Mesodermal cell (in vitro differentiated cells): Measurements from ENCODE around the gene KREMEN1.

Experiments used
- H3K27ac ChIP-seq: 2 replicates; pipeline ENCODE4 v1.7.0; 2013; ENCODE audit warnings: mild to moderate bottlenecking, low read depth, low read length, moderate library complexity; ENCODE audit not compliant: severe bottlenecking
- H3K36me3 ChIP-seq: 2 replicates; pipeline ENCODE4 v1.7.1; 2013; ENCODE audit warnings: mild to moderate bottlenecking, low read length, moderate library complexity; ENCODE audit not compliant: control insufficient read depth, insufficient read depth
- H3K4me1 ChIP-seq: one replicate; pipeline ENCODE4 v1.7.1; 2013; ENCODE audit warnings: mild to moderate bottlenecking, low read length; ENCODE audit not compliant: insufficient read depth, control insufficient read depth, poor library complexity, severe bottlenecking
- H3K4me3 ChIP-seq: 2 replicates; pipeline ENCODE4 v1.7.0; 2013; ENCODE audit warnings: low read length, control low read depth, mild to moderate bottlenecking; ENCODE audit not compliant: insufficient read depth, poor library complexity, severe bottlenecking; ENCODE audit errors: extremely low read depth
- H3K9me3 ChIP-seq: 2 replicates; pipeline ENCODE4 v1.7.1; 2013; ENCODE audit warnings: mild to moderate bottlenecking, low read length, moderate library complexity; ENCODE audit not compliant: control insufficient read depth
- WGBS, 2 experiments: methylation state at CpG; one replicate each; pipeline ENCODE4 v1.1.5; 2013; ENCODE audit warnings: missing lambda C conversion rate in 2 of 2; ENCODE audit not compliant: insufficient coverage in 2 of 2; 5-methylcytosine and 5-hydroxymethylcytosine counted together

KREMEN1 gene

DNA sequence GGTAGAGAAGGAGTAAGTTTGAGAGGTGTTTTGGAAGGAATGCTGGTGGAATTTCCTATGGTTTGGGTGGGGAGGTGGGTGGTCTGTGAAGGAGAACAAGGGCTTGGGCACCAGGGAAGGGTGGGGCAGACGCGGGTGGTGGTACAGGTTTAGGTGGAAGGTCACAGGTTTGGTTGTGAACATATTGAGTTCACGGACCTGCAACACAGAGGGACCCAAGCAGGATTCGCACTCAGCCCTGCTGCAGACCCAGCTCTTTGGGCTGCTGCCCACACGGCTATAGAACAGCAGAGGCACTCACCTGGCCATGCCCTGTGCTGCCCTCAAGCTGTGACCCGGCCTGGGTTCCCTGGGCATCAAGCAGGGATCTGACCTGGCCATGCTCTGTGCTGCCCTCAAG lies 99.4 kb downstream of the KREMEN1 start:
- Histone ChIP-seq H3K36me3 (no peaks in the 10 kb centered on the region), H3K9me3 (peaks cover 6% of the 10 kb centered on the region), H3K4me3 (no peak overlapping the region), H3K4me1 (no peaks in the 10 kb centered on the region), H3K27ac (no peak overlapping the region)
- WGBS, 2 experiments, result 86 to 87% methylated on average over 6 of the region's 6 CpGs

DNA sequence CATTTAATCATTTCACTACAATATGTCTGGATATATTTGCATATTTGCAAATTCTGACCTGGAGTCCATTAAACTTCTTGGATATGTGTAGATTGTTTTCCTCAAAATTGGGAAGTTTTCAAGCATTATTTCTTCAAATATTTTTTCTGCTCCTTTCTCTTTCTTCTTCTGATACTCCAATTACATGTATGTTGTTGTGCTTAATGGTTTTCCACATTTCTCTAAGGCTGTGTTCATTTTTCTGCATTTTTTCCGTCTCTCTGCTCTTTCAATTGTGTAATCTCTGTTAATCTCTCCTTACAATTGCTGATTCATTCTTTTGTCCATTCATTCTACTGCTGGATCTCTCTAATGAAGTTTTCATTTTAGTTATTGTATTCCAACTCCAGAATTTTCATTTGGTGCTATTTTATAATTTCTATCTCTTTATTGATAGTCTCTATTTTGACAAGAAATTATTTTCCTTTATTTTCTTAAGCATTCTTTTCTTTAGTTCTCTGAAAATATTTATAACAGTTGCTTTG lies 102.5 kb downstream of the KREMEN1 start:
- H3K4me1 ChIP-seq, result no peaks in the 10 kb centered on the region
- 100% methylated on average over 1 of the region's 1 CpG; no CpG with 5 or more reads in 1 of the 2 experiments for WGBS, 2 experiments
- no peaks in the 10 kb centered on the region for H3K36me3 ChIP-seq
- no peak overlapping the region for H3K4me3 ChIP-seq
- no peak overlapping the region for H3K27ac ChIP-seq
- H3K9me3 ChIP-seq, result peaks cover 9% of the 10 kb centered on the region

DNA sequence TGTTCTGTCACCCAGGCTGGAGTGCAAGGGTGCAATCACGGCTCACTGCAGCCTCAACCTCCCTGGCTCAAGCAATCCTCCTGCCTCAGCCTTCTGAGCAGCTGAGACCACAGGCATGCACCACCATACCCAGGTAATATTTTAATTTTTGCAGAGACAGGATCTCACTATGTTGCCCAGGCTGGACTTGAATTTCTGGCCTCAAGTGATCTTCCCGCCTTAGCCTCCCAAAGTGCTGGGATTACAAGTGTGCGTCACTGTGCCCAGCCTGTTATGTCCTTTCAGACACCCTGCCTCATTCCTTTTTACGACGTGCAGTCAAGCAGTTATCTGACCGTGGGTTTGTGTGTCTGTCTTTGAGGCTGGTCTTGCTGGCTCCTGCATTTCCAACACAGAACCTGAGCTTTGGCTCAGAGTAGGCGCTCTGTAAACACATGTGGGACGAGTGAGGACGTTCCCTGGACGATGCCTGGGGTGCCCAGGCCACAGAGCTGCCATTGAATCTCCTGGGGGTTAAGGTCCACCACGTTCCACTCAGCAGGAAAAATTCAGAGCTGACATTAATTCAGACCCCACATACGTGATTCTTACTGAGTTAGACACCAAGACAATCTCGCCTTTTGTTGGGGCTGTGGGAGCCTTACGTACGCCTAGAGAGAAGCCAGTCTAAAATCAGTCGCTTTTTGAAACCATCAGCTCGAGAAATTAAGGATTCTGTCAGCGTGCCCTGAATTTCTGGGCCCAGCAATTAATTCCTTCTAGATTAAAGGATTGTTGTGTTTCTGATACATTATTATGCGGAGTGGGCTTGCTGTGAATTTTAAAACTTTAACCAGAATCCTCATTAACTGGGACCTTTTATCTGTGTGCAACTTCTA lies 111.4 kb downstream of the KREMEN1 start:
- peaks cover 4% of the 10 kb centered on the region for H3K9me3 ChIP-seq
- no peak overlapping the region for H3K4me3 ChIP-seq
- H3K36me3 ChIP-seq, result no peaks in the 10 kb centered on the region
- WGBS, 2 experiments, result 90 to 91% methylated on average over 17 to 19 of the region's 19 CpGs
- no peak overlapping the region for H3K27ac ChIP-seq
- H3K4me1 ChIP-seq, result no peaks in the 10 kb centered on the region

DNA sequence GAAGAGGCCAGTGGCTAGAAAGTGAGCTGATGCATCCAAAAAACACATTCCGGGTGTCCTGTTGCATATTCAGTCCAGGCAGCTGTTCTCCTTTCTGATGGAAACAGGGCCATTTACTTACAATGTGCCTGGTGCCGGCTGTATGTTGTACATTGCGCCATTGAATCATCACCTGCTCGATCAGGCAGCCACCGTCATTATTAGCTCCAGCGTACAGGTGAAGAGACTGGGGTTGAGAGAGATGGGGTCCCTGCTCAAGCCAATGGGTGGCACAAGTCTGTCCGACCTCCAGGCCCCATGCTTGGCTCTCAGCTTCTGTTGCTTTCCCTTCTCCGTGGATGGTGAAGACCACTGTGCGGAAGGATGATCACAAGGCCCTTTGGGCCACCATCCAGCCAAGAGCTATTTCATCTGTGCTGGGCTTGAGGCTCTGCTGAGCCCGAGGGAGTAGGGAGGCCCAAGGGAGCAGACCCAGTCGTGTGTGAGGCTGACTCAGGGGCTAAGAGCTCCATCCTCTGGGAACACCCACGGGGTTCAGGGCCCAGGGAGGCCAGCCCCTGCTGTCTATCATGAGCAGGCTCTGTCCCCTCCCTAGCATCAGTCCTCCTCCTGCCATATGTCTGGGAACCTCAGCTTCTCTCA lies 112.1 kb downstream of the KREMEN1 start:
- Histone ChIP-seq H3K36me3 (no peaks in the 10 kb centered on the region), H3K9me3 (peaks cover 1% of the 10 kb centered on the region), H3K27ac (no peak overlapping the region), H3K4me3 (no peak overlapping the region), H3K4me1 (no peaks in the 10 kb centered on the region)
- 86 to 90% methylated on average over 12 of the region's 12 CpGs for WGBS, 2 experiments

DNA sequence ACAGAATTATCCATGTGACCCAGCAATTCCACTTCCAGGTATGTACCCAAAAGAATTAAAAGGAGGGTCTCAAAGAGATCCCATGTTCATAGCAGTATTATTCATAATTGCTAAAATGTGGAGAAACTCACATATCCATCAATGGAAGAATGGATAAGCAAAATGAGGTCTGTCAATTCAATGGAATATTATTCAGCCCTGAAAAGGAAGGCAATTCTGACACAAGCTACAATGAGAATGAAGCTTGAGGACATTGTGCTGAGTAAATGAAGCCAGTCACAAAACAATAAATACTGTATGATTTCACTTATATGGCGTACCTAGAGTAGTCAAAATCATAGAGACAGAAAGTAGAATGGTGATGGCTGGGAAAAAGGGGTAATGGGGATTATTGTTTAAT lies 113.5 kb downstream of the KREMEN1 start:
- no peaks in the 10 kb centered on the region for H3K9me3 ChIP-seq
- 100% methylated on average over 1 of the region's 1 CpG; no CpG with 5 or more reads in 1 of the 2 experiments for WGBS, 2 experiments
- no peak overlapping the region for H3K4me3 ChIP-seq
- H3K27ac ChIP-seq, result no peak overlapping the region
- no peaks in the 10 kb centered on the region for H3K4me1 ChIP-seq
- no peaks in the 10 kb centered on the region for H3K36me3 ChIP-seq

DNA sequence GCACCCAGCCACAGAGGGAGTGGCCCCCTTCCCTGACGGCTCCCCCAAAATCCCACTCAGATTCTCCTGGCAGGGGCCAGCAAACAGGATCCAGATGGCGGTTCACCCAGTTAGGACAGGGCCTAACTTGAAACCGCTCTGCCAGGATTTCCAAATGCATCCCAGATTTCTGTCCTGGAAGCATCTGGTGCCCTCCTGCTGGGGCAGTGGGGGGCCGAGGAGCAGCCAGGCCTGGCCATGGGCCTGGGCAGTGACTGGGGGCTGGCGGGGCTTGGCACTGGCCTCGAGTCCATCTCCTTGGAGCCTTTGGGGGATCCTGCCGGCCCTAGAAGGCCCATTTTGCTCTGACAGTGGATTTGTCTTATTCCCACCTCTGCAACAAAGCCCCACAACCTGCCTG lies 115.0 kb downstream of the KREMEN1 start:
- Histone ChIP-seq H3K9me3 (no peaks in the 10 kb centered on the region), H3K4me1 (no peaks in the 10 kb centered on the region), H3K36me3 (no peaks in the 10 kb centered on the region), H3K4me3 (no peak overlapping the region), H3K27ac (no peak overlapping the region)
- WGBS, 2 experiments, result 81 to 90% methylated on average over 3 to 7 of the region's 7 CpGs

DNA sequence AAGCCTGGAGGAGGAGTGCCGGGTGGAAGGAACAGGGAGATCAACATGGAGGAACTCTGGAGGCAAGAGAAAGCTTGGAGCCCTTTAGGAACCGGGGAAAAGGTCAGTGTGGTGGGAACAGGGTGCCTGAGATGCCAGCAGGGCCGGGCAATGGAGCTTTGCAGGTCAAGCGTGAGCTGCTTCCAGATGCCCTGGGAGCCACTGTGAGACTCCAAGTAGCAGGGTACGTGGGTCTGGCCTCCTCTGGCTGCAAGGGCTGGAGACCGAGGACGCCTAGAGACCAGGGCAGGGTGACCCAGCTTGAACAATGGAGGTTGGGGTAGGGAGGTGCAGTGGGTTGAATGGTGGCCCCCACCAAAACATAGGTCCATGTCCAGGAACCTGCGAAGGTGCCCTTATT lies 117.2 kb downstream of the KREMEN1 start:
- Histone ChIP-seq H3K36me3 (no peaks in the 10 kb centered on the region), H3K4me1 (no peaks in the 10 kb centered on the region), H3K9me3 (peaks cover 6% of the 10 kb centered on the region), H3K27ac (no peak overlapping the region), H3K4me3 (no peak overlapping the region)
- 96% methylated on average over 8 of the region's 8 CpGs for WGBS, 2 experiments

DNA sequence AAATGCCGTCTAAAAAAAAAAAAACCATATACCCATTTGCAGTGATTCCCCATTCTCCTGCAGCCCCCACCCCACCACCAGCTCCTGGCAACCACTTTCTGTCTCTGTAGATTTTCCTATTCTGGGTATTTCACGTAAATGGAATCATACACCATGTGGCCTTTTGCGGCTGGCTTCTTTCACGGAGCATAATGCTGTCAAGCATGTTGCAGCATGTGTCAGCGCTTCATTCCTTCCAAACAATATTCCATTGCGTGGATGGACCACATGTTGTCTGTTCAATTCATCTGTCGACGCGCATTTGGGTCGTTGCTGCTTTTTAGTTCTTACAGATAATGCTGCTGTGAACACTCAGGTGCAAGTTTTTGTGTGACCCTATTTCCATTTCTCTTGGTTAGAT lies 118.1 kb downstream of the KREMEN1 start:
- Histone ChIP-seq H3K27ac (no peak overlapping the region), H3K4me1 (no peaks in the 10 kb centered on the region), H3K4me3 (no peak overlapping the region), H3K36me3 (no peaks in the 10 kb centered on the region), H3K9me3 (peaks cover 6% of the 10 kb centered on the region)
- WGBS, 2 experiments, result 95 to 96% methylated on average over 9 to 10 of the region's 10 CpGs

DNA sequence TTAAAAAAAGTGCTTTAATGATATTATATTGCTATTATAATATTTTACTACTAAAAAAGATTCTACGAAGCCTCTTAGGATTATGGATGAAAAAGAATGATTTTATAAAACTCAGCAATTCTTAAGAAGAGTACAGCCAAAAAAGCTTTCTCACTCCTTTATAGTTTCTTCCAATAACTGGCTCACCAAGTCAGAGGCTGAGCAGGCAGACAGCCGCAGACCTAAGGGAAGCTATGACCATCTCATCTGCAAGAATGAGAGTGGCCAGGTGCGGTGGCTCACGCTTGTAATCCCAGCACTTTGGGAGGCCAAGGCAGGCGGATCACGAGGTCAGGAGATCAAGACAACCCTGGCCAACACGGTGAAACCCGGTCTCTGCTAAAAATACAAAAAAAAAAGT lies 120.2 kb downstream of the KREMEN1 start:
- no peaks in the 10 kb centered on the region for H3K4me1 ChIP-seq
- peaks cover 6% of the 10 kb centered on the region for H3K9me3 ChIP-seq
- 71 to 94% methylated on average over 4 to 7 of the region's 8 CpGs for WGBS, 2 experiments
- H3K27ac ChIP-seq, result no peak overlapping the region
- H3K4me3 ChIP-seq, result no peak overlapping the region
- H3K36me3 ChIP-seq, result no peaks in the 10 kb centered on the region

DNA sequence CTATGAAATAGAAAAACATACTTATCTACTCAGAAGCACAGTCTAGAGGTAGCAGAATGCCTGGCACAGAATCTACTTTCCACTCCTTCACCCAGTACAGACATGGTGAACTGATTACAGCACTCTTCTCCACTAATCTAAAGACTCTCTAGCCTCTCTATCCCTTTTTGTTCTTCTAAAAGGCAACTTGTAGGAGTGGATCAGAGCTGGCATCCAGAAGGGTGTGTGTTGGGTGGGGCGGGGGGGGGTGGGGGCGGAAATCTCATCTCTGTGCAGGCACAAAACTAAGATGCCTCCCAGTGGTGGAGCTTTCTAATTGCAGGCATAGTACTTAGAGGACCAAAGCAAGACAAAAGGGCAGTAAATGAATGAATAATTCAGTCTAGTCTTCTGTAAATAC lies 121.3 kb downstream of the KREMEN1 start:
- Histone ChIP-seq H3K4me1 (no peaks in the 10 kb centered on the region), H3K27ac (no peak overlapping the region), H3K9me3 (peaks cover 6% of the 10 kb centered on the region), H3K4me3 (no peak overlapping the region), H3K36me3 (no peaks in the 10 kb centered on the region)
- 83% methylated on average over 1 of the region's 2 CpGs; no CpG with 5 or more reads in 1 of the 2 experiments for WGBS, 2 experiments
